SK-N-SH treated with all-trans-retinoic acid at 6 μM for 48 hours (cell line): Measurements from ENCODE around the gene PRR5L.

ENCODE experiments used
- ATAC-seq: fragments of 200-7000 bp; cut with Tn5 transposase; 3 replicates; pipeline ENCODE4 v1.9.1; 2020; ENCODE audit warnings: mild to moderate bottlenecking, moderate library complexity
- ARNTL ChIP-seq: fragments of 450-650 bp; formaldehyde crosslinking; IDR thresholded peaks from 2 replicates; pipeline ENCODE4 v1.5.0; 2020; ENCODE audit warnings: low read depth, mild to moderate bottlenecking, moderate library complexity, borderline replicate concordance
- BACH2 ChIP-seq: fragments of 250-450 bp; sonication (Bioruptor Pico); IDR thresholded peaks from 2 replicates; pipeline ENCODE4 v1.9.0; 2021; ENCODE audit warnings: mild to moderate bottlenecking, borderline replicate concordance
- CSDC2 ChIP-seq: fragments of 250-450 bp; sonication (Bioruptor Pico); IDR thresholded peaks from 2 replicates; pipeline ENCODE4 v1.5.0; 2020; ENCODE audit warnings: mild to moderate bottlenecking, moderate library complexity
- ESRRG ChIP-seq: fragments of 250-450 bp; sonication (Bioruptor Pico); IDR thresholded peaks from 2 replicates; pipeline ENCODE4 v1.6.1; 2021; ENCODE audit warnings: mild to moderate bottlenecking
- GLIS3 ChIP-seq: fragments of 250-450 bp; sonication (Bioruptor Pico); IDR thresholded peaks from 2 replicates; pipeline ENCODE4 v1.5.0; 2020; ENCODE audit warnings: mild to moderate bottlenecking, moderate library complexity
- ISL1 ChIP-seq: fragments of 250-450 bp; sonication (Bioruptor Pico); IDR thresholded peaks from 2 replicates; pipeline ENCODE4 v2.1.2; 2022; ENCODE audit warnings: mild to moderate bottlenecking, moderate library complexity
- OSR1 ChIP-seq: fragments of 250-450 bp; sonication (Bioruptor Pico); IDR thresholded peaks from 2 replicates; pipeline ENCODE4 v1.8.0; 2022; ENCODE audit warnings: moderate library complexity, mild to moderate bottlenecking, inconsistent platforms
- PPARA ChIP-seq: fragments of 250-450 bp; sonication (Bioruptor Pico); IDR thresholded peaks from 2 replicates; pipeline ENCODE4 v1.5.0; 2020; ENCODE audit warnings: mild to moderate bottlenecking, borderline replicate concordance
- SNAI2 ChIP-seq: fragments of 250-450 bp; sonication (Bioruptor Pico); IDR thresholded peaks from 2 replicates; pipeline ENCODE4 v1.5.0; 2020; ENCODE audit warnings: mild to moderate bottlenecking, moderate library complexity
- TCF4 ChIP-seq: fragments of 250-450 bp; sonication (Bioruptor Pico); IDR thresholded peaks from 2 replicates; pipeline ENCODE4 v1.8.0; 2021; ENCODE audit warnings: mild to moderate bottlenecking, moderate library complexity, borderline replicate concordance
- TOX ChIP-seq: fragments of 250-450 bp; sonication (Bioruptor Pico); IDR thresholded peaks from 2 replicates; pipeline ENCODE4 v1.8.0; 2021; ENCODE audit warnings: mild to moderate bottlenecking, moderate library complexity, borderline replicate concordance
- ZFP30 ChIP-seq: fragments of 450-650 bp; formaldehyde crosslinking; IDR thresholded peaks from 2 replicates; pipeline ENCODE4 v1.5.0; 2022; ENCODE audit warnings: mild to moderate bottlenecking, moderate library complexity
- ZNF565 ChIP-seq: fragments of 450-650 bp; formaldehyde crosslinking; conservative IDR thresholded peaks from 2 replicates; pipeline ENCODE4 v1.5.0; 2020; ENCODE audit warnings: low read depth, mild to moderate bottlenecking, moderate library complexity
- ZNF70 ChIP-seq: fragments of 450-650 bp; formaldehyde crosslinking; IDR thresholded peaks from 2 replicates; pipeline ENCODE4 v1.5.0; 2020; ENCODE audit warnings: mild to moderate bottlenecking, moderate library complexity
- ZNF8 ChIP-seq: fragments of 450-650 bp; formaldehyde crosslinking; IDR thresholded peaks from 2 replicates; pipeline ENCODE4 v1.5.0; 2020; ENCODE audit warnings: mild to moderate bottlenecking, moderate library complexity
- TF ChIP-seq, protein P1 (sequence below): fragments of 250-450 bp; sonication (Bioruptor Pico); IDR thresholded peaks from 2 replicates; pipeline ENCODE4 v1.8.0; 2020; ENCODE audit warnings: mild to moderate bottlenecking, moderate library complexity, borderline replicate concordance
- TF ChIP-seq, protein P2 (sequence below): fragments of 250-450 bp; sonication (Bioruptor Pico); IDR thresholded peaks from 2 replicates; pipeline ENCODE4 v1.5.0; 2020; ENCODE audit warnings: mild to moderate bottlenecking, moderate library complexity
- TF ChIP-seq, protein P3 (sequence below): fragments of 250-450 bp; sonication (Bioruptor Pico); IDR thresholded peaks from 2 replicates; pipeline ENCODE4 v1.8.0; 2021; ENCODE audit warnings: low read depth, mild to moderate bottlenecking, moderate library complexity, borderline replicate concordance
- TF ChIP-seq, protein P4 (sequence below): fragments of 250-450 bp; sonication (Bioruptor Pico); IDR thresholded peaks from 2 replicates; pipeline ENCODE4 v1.5.1; 2021; ENCODE audit warnings: mild to moderate bottlenecking, moderate library complexity

Gene PRR5L

DNA sequence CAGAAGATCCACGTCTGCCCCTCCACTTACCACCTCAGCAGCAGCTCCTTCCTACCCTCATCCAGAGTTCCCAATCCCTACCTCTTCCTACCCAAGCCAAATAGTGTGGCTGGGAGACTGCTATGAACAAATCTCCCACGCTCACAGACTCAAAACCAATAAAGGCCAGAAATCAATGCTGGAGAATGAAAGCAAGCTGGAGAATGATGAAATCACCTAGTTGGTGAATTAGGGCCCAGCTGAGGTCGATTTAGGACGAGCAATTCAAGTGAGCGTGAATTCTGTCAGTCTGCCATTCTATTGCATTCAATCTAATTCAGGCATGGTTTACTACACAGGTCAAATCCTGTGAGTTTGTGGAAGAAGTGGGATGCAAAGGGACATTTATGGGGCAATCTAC, 29.3 kb upstream of the PRR5L start (continued):
- TF ChIP-seq, protein P1, sequence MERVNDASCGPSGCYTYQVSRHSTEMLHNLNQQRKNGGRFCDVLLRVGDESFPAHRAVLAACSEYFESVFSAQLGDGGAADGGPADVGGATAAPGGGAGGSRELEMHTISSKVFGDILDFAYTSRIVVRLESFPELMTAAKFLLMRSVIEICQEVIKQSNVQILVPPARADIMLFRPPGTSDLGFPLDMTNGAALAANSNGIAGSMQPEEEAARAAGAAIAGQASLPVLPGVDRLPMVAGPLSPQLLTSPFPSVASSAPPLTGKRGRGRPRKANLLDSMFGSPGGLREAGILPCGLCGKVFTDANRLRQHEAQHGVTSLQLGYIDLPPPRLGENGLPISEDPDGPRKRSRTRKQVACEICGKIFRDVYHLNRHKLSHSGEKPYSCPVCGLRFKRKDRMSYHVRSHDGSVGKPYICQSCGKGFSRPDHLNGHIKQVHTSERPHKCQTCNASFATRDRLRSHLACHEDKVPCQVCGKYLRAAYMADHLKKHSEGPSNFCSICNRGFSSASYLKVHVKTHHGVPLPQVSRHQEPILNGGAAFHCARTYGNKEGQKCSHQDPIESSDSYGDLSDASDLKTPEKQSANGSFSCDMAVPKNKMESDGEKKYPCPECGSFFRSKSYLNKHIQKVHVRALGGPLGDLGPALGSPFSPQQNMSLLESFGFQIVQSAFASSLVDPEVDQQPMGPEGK: no peak

DNA sequence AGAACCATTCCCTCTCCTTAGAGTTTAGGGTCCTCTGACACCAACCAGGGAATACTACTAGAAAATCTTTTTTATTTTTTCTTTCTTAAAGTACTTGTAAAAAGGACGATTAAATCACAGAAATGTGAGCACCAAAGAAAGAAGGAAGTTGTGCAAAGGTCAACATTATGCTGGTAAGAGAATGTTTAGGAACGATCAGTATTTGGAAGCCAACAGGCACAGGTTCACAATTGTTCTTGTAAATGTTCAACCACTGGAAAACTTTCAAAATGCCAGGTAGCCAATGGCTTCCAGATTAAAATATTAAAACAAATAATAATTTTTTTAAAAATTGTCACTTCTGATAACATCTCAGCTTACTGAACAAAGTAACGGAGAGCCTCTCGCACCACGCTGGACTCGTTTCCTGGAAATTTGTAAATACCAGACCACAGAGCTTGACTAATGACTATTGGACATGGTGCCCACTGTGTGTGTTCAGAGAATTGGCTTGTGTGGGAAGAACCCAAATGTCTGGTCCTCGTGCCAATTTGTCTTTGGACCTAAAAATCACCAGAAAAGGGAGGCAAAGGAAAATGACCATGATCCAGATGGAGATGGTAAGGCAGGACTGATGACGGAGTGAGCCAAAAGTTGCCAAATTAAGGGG, 27.6 kb upstream of the PRR5L start:
- TF ChIP-seq TOX (no peak), PPARA (CRISPR knock-in tag) (no peak), GLIS3 (CRISPR knock-in tag) (no peak), ISL1 (CRISPR knock-in tag) (no peak), ESRRG (CRISPR knock-in tag) (no peak), SNAI2 (no peak), OSR1 (CRISPR knock-in tag) (no peak), CSDC2 (CRISPR knock-in tag) (no peak), ARNTL (no peak), ZNF70 (CRISPR knock-in tag) (no peak), ZNF565 (CRISPR knock-in tag) (no peak), TCF4 (CRISPR knock-in tag) (no peak)
- TF ChIP-seq, protein P2, sequence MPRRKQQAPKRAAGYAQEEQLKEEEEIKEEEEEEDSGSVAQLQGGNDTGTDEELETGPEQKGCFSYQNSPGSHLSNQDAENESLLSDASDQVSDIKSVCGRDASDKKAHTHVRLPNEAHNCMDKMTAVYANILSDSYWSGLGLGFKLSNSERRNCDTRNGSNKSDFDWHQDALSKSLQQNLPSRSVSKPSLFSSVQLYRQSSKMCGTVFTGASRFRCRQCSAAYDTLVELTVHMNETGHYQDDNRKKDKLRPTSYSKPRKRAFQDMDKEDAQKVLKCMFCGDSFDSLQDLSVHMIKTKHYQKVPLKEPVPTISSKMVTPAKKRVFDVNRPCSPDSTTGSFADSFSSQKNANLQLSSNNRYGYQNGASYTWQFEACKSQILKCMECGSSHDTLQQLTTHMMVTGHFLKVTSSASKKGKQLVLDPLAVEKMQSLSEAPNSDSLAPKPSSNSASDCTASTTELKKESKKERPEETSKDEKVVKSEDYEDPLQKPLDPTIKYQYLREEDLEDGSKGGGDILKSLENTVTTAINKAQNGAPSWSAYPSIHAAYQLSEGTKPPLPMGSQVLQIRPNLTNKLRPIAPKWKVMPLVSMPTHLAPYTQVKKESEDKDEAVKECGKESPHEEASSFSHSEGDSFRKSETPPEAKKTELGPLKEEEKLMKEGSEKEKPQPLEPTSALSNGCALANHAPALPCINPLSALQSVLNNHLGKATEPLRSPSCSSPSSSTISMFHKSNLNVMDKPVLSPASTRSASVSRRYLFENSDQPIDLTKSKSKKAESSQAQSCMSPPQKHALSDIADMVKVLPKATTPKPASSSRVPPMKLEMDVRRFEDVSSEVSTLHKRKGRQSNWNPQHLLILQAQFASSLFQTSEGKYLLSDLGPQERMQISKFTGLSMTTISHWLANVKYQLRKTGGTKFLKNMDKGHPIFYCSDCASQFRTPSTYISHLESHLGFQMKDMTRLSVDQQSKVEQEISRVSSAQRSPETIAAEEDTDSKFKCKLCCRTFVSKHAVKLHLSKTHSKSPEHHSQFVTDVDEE (CRISPR knock-in tag): no peak
- TF ChIP-seq, protein P3, sequence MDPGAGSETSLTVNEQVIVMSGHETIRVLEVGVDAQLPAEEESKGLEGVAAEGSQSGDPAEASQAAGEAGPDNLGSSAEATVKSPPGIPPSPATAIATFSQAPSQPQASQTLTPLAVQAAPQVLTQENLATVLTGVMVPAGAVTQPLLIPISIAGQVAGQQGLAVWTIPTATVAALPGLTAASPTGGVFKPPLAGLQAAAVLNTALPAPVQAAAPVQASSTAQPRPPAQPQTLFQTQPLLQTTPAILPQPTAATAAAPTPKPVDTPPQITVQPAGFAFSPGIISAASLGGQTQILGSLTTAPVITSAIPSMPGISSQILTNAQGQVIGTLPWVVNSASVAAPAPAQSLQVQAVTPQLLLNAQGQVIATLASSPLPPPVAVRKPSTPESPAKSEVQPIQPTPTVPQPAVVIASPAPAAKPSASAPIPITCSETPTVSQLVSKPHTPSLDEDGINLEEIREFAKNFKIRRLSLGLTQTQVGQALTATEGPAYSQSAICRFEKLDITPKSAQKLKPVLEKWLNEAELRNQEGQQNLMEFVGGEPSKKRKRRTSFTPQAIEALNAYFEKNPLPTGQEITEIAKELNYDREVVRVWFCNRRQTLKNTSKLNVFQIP (CRISPR knock-in tag): no peak
- TF ChIP-seq, all 23 proteins: peak for 0
- no peak for ATAC-seq

DNA sequence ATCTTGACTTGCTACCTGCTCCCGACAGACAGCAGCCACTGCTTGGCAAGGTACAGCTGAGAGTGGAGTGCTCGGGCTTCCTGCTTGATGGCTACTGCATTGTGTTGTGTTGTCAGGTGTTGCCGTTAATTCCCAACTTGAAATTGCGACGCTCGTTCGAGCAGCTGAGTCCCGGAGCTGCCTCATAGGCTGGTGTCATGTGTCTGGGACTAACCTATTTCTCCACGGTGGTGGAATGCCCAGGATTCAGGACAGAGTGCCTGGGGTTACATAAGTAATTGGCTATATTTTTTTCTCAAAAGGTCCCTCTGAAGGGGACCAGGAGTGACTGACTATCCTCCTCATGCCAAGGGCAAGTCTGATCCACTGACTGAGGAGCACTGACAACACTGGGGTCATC, 25.4 kb upstream of the PRR5L start:
- TF ChIP-seq, protein P1: no peak
- TF ChIP-seq ZNF8 (CRISPR knock-in tag) (no peak), BACH2 (no peak), TOX (no peak), ISL1 (CRISPR knock-in tag) (no peak), ZFP30 (CRISPR knock-in tag) (no peak), TCF4 (CRISPR knock-in tag) (no peak)
- TF ChIP-seq, protein P2 (CRISPR knock-in tag): no peak
- TF ChIP-seq, protein P4, sequence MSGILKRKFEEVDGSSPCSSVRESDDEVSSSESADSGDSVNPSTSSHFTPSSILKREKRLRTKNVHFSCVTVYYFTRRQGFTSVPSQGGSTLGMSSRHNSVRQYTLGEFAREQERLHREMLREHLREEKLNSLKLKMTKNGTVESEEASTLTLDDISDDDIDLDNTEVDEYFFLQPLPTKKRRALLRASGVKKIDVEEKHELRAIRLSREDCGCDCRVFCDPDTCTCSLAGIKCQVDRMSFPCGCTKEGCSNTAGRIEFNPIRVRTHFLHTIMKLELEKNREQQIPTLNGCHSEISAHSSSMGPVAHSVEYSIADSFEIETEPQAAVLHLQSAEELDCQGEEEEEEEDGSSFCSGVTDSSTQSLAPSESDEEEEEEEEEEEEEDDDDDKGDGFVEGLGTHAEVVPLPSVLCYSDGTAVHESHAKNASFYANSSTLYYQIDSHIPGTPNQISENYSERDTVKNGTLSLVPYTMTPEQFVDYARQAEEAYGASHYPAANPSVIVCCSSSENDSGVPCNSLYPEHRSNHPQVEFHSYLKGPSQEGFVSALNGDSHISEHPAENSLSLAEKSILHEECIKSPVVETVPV (CRISPR knock-in tag): no peak
- ATAC-seq: no peak
